ENCODE results near the gene RAD51B.
"Not testable (repeated sequence)": the region's sequence is repeated elsewhere in the genome, so short reads cannot be mapped to it uniquely, and the experiment has no call there.

RAD51B gene

GRCh38 chr14:68274725-68275124, 455.1 kb downstream of the RAD51B start:
- peaks cover 70% of the 10 kb centered on the region for H3K4me1 Mint-ChIP-seq
- no peak overlapping the region for H3K4me3 Mint-ChIP-seq
- H3K36me3 Mint-ChIP-seq = no peaks in the 10 kb centered on the region

GRCh38 chr14:68278576-68279436, 459.2 kb downstream of the RAD51B start:
- Mint-ChIP-seq H3K4me3 (no peak overlapping the region), H3K27me3 (no peaks in the 10 kb centered on the region), H3K27ac (no peak overlapping the region)

More at GRCh38 chr14:68274725-68275124, 455.1 kb downstream of the RAD51B start:
- H3K9me3 Mint-ChIP-seq = no peaks in the 10 kb centered on the region
- H3K27ac Mint-ChIP-seq = peak overlapping the region; percentile 86
- no peaks in the 10 kb centered on the region for H3K27me3 Mint-ChIP-seq

GRCh38 chr14:68279437-68279720, 459.8 kb downstream of the RAD51B start:
- peaks cover 77% of the 10 kb centered on the region for H3K4me1 Mint-ChIP-seq
- no peak overlapping the region for H3K4me3 Mint-ChIP-seq
- no peaks in the 10 kb centered on the region for H3K27me3 Mint-ChIP-seq
- H3K36me3 Mint-ChIP-seq = no peaks in the 10 kb centered on the region
- H3K9me3 Mint-ChIP-seq = no peaks in the 10 kb centered on the region
- no peak overlapping the region for H3K27ac Mint-ChIP-seq

More at GRCh38 chr14:68278576-68279436, 459.2 kb downstream of the RAD51B start:
- no peaks in the 10 kb centered on the region for H3K36me3 Mint-ChIP-seq
- H3K9me3 Mint-ChIP-seq = no peaks in the 10 kb centered on the region
- peaks cover 77% of the 10 kb centered on the region for H3K4me1 Mint-ChIP-seq

GRCh38 chr14:68279777-68280233, 460.2 kb downstream of the RAD51B start:
- Mint-ChIP-seq H3K4me1 (peaks cover 77% of the 10 kb centered on the region), H3K36me3 (no peaks in the 10 kb centered on the region), H3K27me3 (no peaks in the 10 kb centered on the region), H3K4me3 (no peak overlapping the region), H3K9me3 (no peaks in the 10 kb centered on the region), H3K27ac (peak overlapping the region; percentile 23)

- Mint-ChIP-seq H3K36me3 (no peaks in the 10 kb centered on the region), H3K4me3 (no peak overlapping the region), H3K9me3 (no peaks in the 10 kb centered on the region), H3K4me1 (peaks cover 77% of the 10 kb centered on the region), H3K27me3 (no peaks in the 10 kb centered on the region), H3K27ac (peak overlapping the region; percentile 88)
Measured at GRCh38 chr14:68281497-68281896, 461.9 kb downstream of the RAD51B start.

GRCh38 chr14:68282479-68283377, 463.1 kb downstream of the RAD51B start:
- Mint-ChIP-seq H3K27ac (peak overlapping the region; percentile 88), H3K4me1 (peaks cover 85% of the 10 kb centered on the region), H3K9me3 (no peaks in the 10 kb centered on the region), H3K36me3 (no peaks in the 10 kb centered on the region), H3K4me3 (peak overlapping the region; percentile 64), H3K27me3 (no peaks in the 10 kb centered on the region)

GRCh38 chr14:68283378-68284123, 464.0 kb downstream of the RAD51B start:
- Mint-ChIP-seq H3K27ac (peak overlapping the region; percentile 88), H3K4me1 (peaks cover 89% of the 10 kb centered on the region), H3K36me3 (no peaks in the 10 kb centered on the region), H3K27me3 (no peaks in the 10 kb centered on the region), H3K9me3 (no peaks in the 10 kb centered on the region), H3K4me3 (peak overlapping the region; percentile 64)

- Mint-ChIP-seq H3K4me3 (no peak overlapping the region), H3K27ac (peak overlapping the region; percentile 88), H3K27me3 (no peaks in the 10 kb centered on the region), H3K36me3 (no peaks in the 10 kb centered on the region), H3K9me3 (no peaks in the 10 kb centered on the region), H3K4me1 (peaks cover 88% of the 10 kb centered on the region)
Measured at GRCh38 chr14:68284333-68284732, 464.8 kb downstream of the RAD51B start.

GRCh38 chr14:68284834-68285233, 465.3 kb downstream of the RAD51B start:
- Mint-ChIP-seq H3K27ac (peak overlapping the region; percentile 88), H3K4me3 (peak overlapping the region; percentile 69), H3K4me1 (peaks cover 88% of the 10 kb centered on the region), H3K27me3 (no peaks in the 10 kb centered on the region), H3K36me3 (no peaks in the 10 kb centered on the region), H3K9me3 (no peaks in the 10 kb centered on the region)

- H3K36me3 Mint-ChIP-seq = no peaks in the 10 kb centered on the region
- H3K27me3 Mint-ChIP-seq = no peaks in the 10 kb centered on the region
- no peaks in the 10 kb centered on the region for H3K9me3 Mint-ChIP-seq
- peak overlapping the region; percentile 88 for H3K27ac Mint-ChIP-seq
- H3K4me3 Mint-ChIP-seq = peak overlapping the region; percentile 69
- peaks cover 81% of the 10 kb centered on the region for H3K4me1 Mint-ChIP-seq
Measured at GRCh38 chr14:68285421-68286179, 466.0 kb downstream of the RAD51B start.

- Mint-ChIP-seq H3K27ac (peak overlapping the region; percentile 88), H3K36me3 (no peaks in the 10 kb centered on the region), H3K27me3 (no peaks in the 10 kb centered on the region)
Measured at GRCh38 chr14:68286667-68287066, 467.1 kb downstream of the RAD51B start.

GRCh38 chr14:68289452-68289851, 469.9 kb downstream of the RAD51B start:
- H3K36me3 Mint-ChIP-seq, H3K9me3 Mint-ChIP-seq, H3K4me3 Mint-ChIP-seq, H3K27ac Mint-ChIP-seq, H3K27me3 Mint-ChIP-seq: not testable (repeated sequence)
- peaks cover 73% of the 10 kb centered on the region for H3K4me1 Mint-ChIP-seq

More at GRCh38 chr14:68286667-68287066, 467.1 kb downstream of the RAD51B start:
- Mint-ChIP-seq H3K4me1 (peaks cover 73% of the 10 kb centered on the region), H3K9me3 (no peaks in the 10 kb centered on the region), H3K4me3 (peak overlapping the region; percentile 34)

- peaks cover 68% of the 10 kb centered on the region for H3K4me1 Mint-ChIP-seq
- H3K27ac Mint-ChIP-seq = peak overlapping the region; percentile 32
- H3K9me3 Mint-ChIP-seq = no peaks in the 10 kb centered on the region
- H3K36me3 Mint-ChIP-seq = no peaks in the 10 kb centered on the region
- peak overlapping the region; percentile 24 for H3K4me3 Mint-ChIP-seq
- no peaks in the 10 kb centered on the region for H3K27me3 Mint-ChIP-seq
Measured at GRCh38 chr14:68291820-68292219, 472.2 kb downstream of the RAD51B start.

GRCh38 chr14:68292441-68293215, 473.0 kb downstream of the RAD51B start:
- Mint-ChIP-seq H3K9me3 (no peaks in the 10 kb centered on the region), H3K27ac (peak overlapping the region; percentile 2), H3K4me3 (no peak overlapping the region)

More at GRCh38 chr14:68292441-68293215, 473.0 kb downstream of the RAD51B start:
- Mint-ChIP-seq H3K27me3 (no peaks in the 10 kb centered on the region), H3K36me3 (no peaks in the 10 kb centered on the region), H3K4me1 (peaks cover 60% of the 10 kb centered on the region)
